ENCODE measurements around the gene ZNF573. TPM values are rescaled to one million over a fixed set of nuclear protein-coding genes. Genes with fewer than 3 reads are reported as not detected.
A peak's percentile ranks its signal among the peaks of the same experiment; 100 is the strongest.

The ZNF573 gene
- total RNA-seq, 4 donors from 2014 or later = 1.2 to 35.1 (median 7.9) TPM

GRCh38 chr19:37692956-37693620 lies 86.3 kb downstream of the ZNF573 start:
- H3K9me3 ChIP-seq = no peaks in the 10 kb centered on the region

GRCh38 chr19:37691881-37692504 lies 87.4 kb downstream of the ZNF573 start:
- no peaks in the 10 kb centered on the region for H3K27me3 ChIP-seq
- intact Hi-C loops (cut with DNase I; ENCODE audit: low total_unique reads) = no loop called here
- H3K4me3 ChIP-seq = peak overlapping the region; percentile 50 to 67

More at GRCh38 chr19:37692956-37693620, 86.3 kb downstream of the ZNF573 start:
- H3K27ac ChIP-seq = no peak overlapping the region
- DNase-seq = no peak
- H3K27me3 ChIP-seq = no peaks in the 10 kb centered on the region
- intact Hi-C loops (cut with DNase I; ENCODE audit: low total_unique reads) = no loop called here
- no peaks in the 10 kb centered on the region for H3K36me3 ChIP-seq
- no peak overlapping the region for H3K4me3 ChIP-seq
- H3K4me1 ChIP-seq = no peaks in the 10 kb centered on the region
- TF ChIP-seq CTCF (IDR thresholded peaks at IDR 0.05) = no peak
- no peak for TF ChIP-seq POLR2A (IDR thresholded peaks at IDR 0.05)

More at GRCh38 chr19:37691881-37692504, 87.4 kb downstream of the ZNF573 start:
- H3K4me1 ChIP-seq = no peaks in the 10 kb centered on the region
- peak overlapping the region; percentile 81 to 84 for H3K27ac ChIP-seq
- DNase-seq = peak; percentile 80 to 81
- no peaks in the 10 kb centered on the region for H3K9me3 ChIP-seq
- H3K36me3 ChIP-seq = no peaks in the 10 kb centered on the region
- TF ChIP-seq CTCF (IDR thresholded peaks at IDR 0.05) (peak in 2 of 4 experiments; percentile 3 to 20), POLR2A (IDR thresholded peaks at IDR 0.05) (peak in 1 of 2 donors; percentile 36)

Small RNAs within 50 kb of the gene (small RNA-seq; reads per million reads assigned to genes)
- not detected for gene SELENOKP1

Other genes starting within 250 kb of the ZNF573 start
- 10 to 100 TPM in 2 of 4 donors, 1 to 10 TPM in 2; 7.2 to 16.4 (median 11.4) TPM for gene ZNF571, start 184.8 kb downstream of the ZNF573 start, total RNA-seq
- 10 to 100 TPM in 1 of 4 donors, 1 to 10 TPM in 2, under 1 TPM in 1; 0.51 to 13.0 (median 3.5) TPM for gene ZNF540, start 184.7 kb downstream of the ZNF573 start, total RNA-seq
- 10 to 100 TPM in 3 of 4 donors, 1 to 10 TPM in 1; 5.3 to 72.0 (median 25.5) TPM for gene ZFP30, start 124.1 kb downstream of the ZNF573 start, total RNA-seq
- 10 to 100 TPM in 3 of 4 donors, 1 to 10 TPM in 1; 3.3 to 42.6 (median 18.7) TPM for gene ZNF607, start 59.8 kb downstream of the ZNF573 start, total RNA-seq
- gene WDR87, start 127.0 kb upstream of the ZNF573 start, total RNA-seq = not detected
- 10 to 100 TPM; 11.5 to 41.8 (median 21.5) TPM for gene SIPA1L3, start 127.6 kb upstream of the ZNF573 start, total RNA-seq

All from uterus (tissue), 4 donors.